Mesenchymal stem cell (in vitro differentiated cells and primary cell): ENCODE results near the gene TERT. TPM values are rescaled to one million over a fixed set of nuclear protein-coding genes. Genes with fewer than 3 reads are reported as not detected.
A peak's percentile ranks its signal among the peaks of the same experiment; 100 is the strongest.

ENCODE experiments used
- DNase-seq: peaks from one replicate; pipeline ENCODE4 v3.0.0-alpha.2; 2013
- H2AFZ ChIP-seq: one replicate; pipeline ENCODE4 v1.6.1; 2013; ENCODE audit warnings: low read depth, mild to moderate bottlenecking, control low read depth, inconsistent platforms, low read length, moderate library complexity
- H2AK5ac ChIP-seq: 2 replicates; pipeline ENCODE4 v1.6.1; 2013; ENCODE audit warnings: low read length, moderate library complexity, mild to moderate bottlenecking, inconsistent platforms; ENCODE audit not compliant: severe bottlenecking
- H2BK120ac ChIP-seq: one replicate; pipeline ENCODE4 v1.6.1; 2013; ENCODE audit warnings: low read depth, mild to moderate bottlenecking, inconsistent platforms, low read length, moderate library complexity
- H2BK12ac ChIP-seq, 2 experiments: one replicate each; pipeline ENCODE4 v1.6.1; 2013; ENCODE audit warnings: inconsistent platforms in 2 of 2, low read length in 2 of 2, mild to moderate bottlenecking in 2 of 2, moderate library complexity in 2 of 2, control low read depth in 1 of 2
- H2BK15ac ChIP-seq: one replicate; pipeline ENCODE4 v1.6.1; 2013; ENCODE audit warnings: mild to moderate bottlenecking, low read depth, inconsistent platforms; ENCODE audit not compliant: poor library complexity, severe bottlenecking
- H2BK5ac ChIP-seq: 2 replicates; pipeline ENCODE4 v1.6.1; 2013; ENCODE audit warnings: low read depth, mild to moderate bottlenecking, low read length, control low read depth, inconsistent platforms; ENCODE audit not compliant: poor library complexity, severe bottlenecking
- H3K14ac ChIP-seq, 2 experiments: one replicate each; pipeline ENCODE4 v1.6.1; 2013; ENCODE audit warnings: inconsistent platforms in 2 of 2, low read length in 2 of 2, control low read depth in 1 of 2, mild to moderate bottlenecking in 1 of 2, moderate library complexity in 1 of 2
- H3K18ac ChIP-seq, 2 experiments: one replicate each; pipeline ENCODE4 v1.6.1; 2013; ENCODE audit warnings: inconsistent platforms in 2 of 2, low read length in 2 of 2, control low read depth in 1 of 2, low read depth in 1 of 2, mild to moderate bottlenecking in 1 of 2
- H3K23ac ChIP-seq, 2 experiments: one replicate each; pipeline ENCODE4 v1.6.1; 2013; ENCODE audit warnings: inconsistent platforms in 2 of 2, low read length in 2 of 2, mild to moderate bottlenecking in 2 of 2, moderate library complexity in 2 of 2, control low read depth in 1 of 2
- H3K27ac ChIP-seq: 2 replicates; pipeline ENCODE4 v1.5.1; 2013; ENCODE audit warnings: mild to moderate bottlenecking, moderate library complexity, low read length, control low read depth, inconsistent platforms; ENCODE audit not compliant: poor library complexity, severe bottlenecking
- H3K27me3 ChIP-seq, 2 experiments: 2 replicates each; pipeline versions ENCODE4 v1.6.1 to v1.7.0; 2013; ENCODE audit warnings: low read length in 2 of 2, mild to moderate bottlenecking in 2 of 2, moderate library complexity in 2 of 2, control low read depth in 1 of 2, inconsistent platforms in 1 of 2; ENCODE audit not compliant: control insufficient read depth in 1 of 2, insufficient read depth in 1 of 2
- H3K36me3 ChIP-seq, 2 experiments: 2 replicates each; pipeline versions ENCODE4 v1.6.1 to v1.7.0; 2013; ENCODE audit warnings: low read length in 2 of 2, control low read depth in 1 of 2, inconsistent platforms in 1 of 2, low read depth in 1 of 2, mild to moderate bottlenecking in 1 of 2; ENCODE audit not compliant: insufficient read depth in 2 of 2, control insufficient read depth in 1 of 2
- H3K4ac ChIP-seq, 2 experiments: one replicate each; pipeline ENCODE4 v1.6.1; 2013; ENCODE audit warnings: inconsistent platforms in 2 of 2, low read length in 2 of 2, mild to moderate bottlenecking in 2 of 2, moderate library complexity in 2 of 2, control low read depth in 1 of 2, low read depth in 1 of 2
- H3K4me1 ChIP-seq: 2 replicates; pipeline ENCODE4 v1.6.1; 2013; ENCODE audit warnings: low read depth, low read length, control low read depth; ENCODE audit not compliant: control insufficient read depth, insufficient read depth
- H3K4me2 ChIP-seq: 2 replicates; pipeline ENCODE4 v1.6.1; 2013; ENCODE audit warnings: low read length, mild to moderate bottlenecking, inconsistent platforms; ENCODE audit not compliant: poor library complexity, severe bottlenecking
- H3K4me3 ChIP-seq, 2 experiments: 2 replicates each; pipeline versions ENCODE4 v1.5.1 to v1.7.0; 2013; ENCODE audit warnings: low read length in 2 of 2, mild to moderate bottlenecking in 2 of 2, control low read depth in 1 of 2, low read depth in 1 of 2; ENCODE audit not compliant: insufficient read depth in 1 of 2
- H3K79me1 ChIP-seq: replicated peaks from 2 replicates; pipeline ENCODE4 v1.6.1; 2013; ENCODE audit warnings: mild to moderate bottlenecking, control low read depth, low read length, inconsistent platforms; ENCODE audit not compliant: poor library complexity, severe bottlenecking
- H3K9ac ChIP-seq: 2 replicates; pipeline ENCODE4 v1.7.0; 2013; ENCODE audit warnings: mild to moderate bottlenecking, low read length, moderate library complexity
- H3K9me3 ChIP-seq: 2 replicates; pipeline ENCODE4 v1.7.0; 2013; ENCODE audit warnings: mild to moderate bottlenecking, low read length; ENCODE audit not compliant: control insufficient read depth
- H4K8ac ChIP-seq: one replicate; pipeline ENCODE4 v1.6.1; 2013; ENCODE audit warnings: inconsistent platforms, mild to moderate bottlenecking, low read length, moderate library complexity
- H4K91ac ChIP-seq: one replicate; pipeline ENCODE4 v1.6.1; 2013; ENCODE audit warnings: mild to moderate bottlenecking, low read length, inconsistent platforms
- WGBS: methylation state at CpG from one replicate; pipeline ENCODE4 v1.1.7; 2013; ENCODE audit warnings: mixed read lengths; 5-methylcytosine and 5-hydroxymethylcytosine counted together
- polyA plus RNA-seq, 2 experiments: library from polyadenylated mRNA; stranded (reverse); fragments of 200-250 nt; gene quantifications; one replicate each; pipeline ENCODE4 v1.2.3, GENCODE V29; 2013

Gene TERT
- polyA plus RNA-seq (2013, experiment 1 of 2) = not detected
- not detected for polyA plus RNA-seq (2013, experiment 2 of 2)

DNA sequence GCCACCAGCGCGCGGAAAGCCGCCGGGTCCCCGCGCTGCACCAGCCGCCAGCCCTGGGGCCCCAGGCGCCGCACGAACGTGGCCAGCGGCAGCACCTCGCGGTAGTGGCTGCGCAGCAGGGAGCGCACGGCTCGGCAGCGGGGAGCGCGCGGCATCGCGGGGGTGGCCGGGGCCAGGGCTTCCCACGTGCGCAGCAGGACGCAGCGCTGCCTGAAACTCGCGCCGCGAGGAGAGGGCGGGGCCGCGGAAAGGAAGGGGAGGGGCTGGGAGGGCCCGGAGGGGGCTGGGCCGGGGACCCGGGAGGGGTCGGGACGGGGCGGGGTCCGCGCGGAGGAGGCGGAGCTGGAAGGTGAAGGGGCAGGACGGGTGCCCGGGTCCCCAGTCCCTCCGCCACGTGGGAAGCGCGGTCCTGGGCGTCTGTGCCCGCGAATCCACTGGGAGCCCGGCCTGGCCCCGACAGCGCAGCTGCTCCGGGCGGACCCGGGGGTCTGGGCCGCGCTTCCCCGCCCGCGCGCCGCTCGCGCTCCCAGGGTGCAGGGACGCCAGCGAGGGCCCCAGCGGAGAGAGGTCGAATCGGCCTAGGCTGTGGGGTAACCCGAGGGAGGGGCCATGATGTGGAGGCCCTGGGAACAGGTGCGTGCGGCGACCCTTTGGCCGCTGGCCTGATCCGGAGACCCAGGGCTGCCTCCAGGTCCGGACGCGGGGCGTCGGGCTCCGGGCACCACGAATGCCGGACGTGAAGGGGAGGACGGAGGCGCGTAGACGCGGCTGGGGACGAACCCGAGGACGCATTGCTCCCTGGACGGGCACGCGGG lies at the start of gene TERT:
TERT (minus strand) TSS at position 234 of the 815 bp plus-strand sequence; CDS start at position 155, 79 bp downstream.
- WGBS = 5% methylated on average over 62 of the region's 102 CpGs
- DNase-seq = no peak
- Histone ChIP-seq H2BK5ac (no peak within 1 kb of the TSS), H3K23ac (no peak within 1 kb of the TSS), H3K4me2 (peak within 1 kb of the TSS; percentile 22), H3K4ac (no peak within 1 kb of the TSS), H3K14ac (no peak within 1 kb of the TSS), H3K27me3 (peaks cover 49 to 67% of the 10 kb centered on the region in 2 experiments), H3K36me3 (peaks cover 0 to 6% of the 10 kb centered on the region in 2 experiments), H3K9me3 (no peaks in the 10 kb centered on the region), H2BK12ac (no peak within 1 kb of the TSS), H3K18ac (no peak within 1 kb of the TSS), H3K27ac (no peak within 1 kb of the TSS), H4K8ac (no peak within 1 kb of the TSS), H2BK15ac (no peak within 1 kb of the TSS), H3K79me1 (no peaks in the 10 kb centered on the region), H4K91ac (no peak within 1 kb of the TSS), H3K4me3 (peak within 1 kb of the TSS in 1 of 2 experiments; percentile 17), H3K9ac (no peak within 1 kb of the TSS), H2AK5ac (no peak within 1 kb of the TSS), H3K4me1 (peaks cover 11% of the 10 kb centered on the region), H2AFZ (no peak within 1 kb of the TSS), H2BK120ac (no peak within 1 kb of the TSS)

DNA sequence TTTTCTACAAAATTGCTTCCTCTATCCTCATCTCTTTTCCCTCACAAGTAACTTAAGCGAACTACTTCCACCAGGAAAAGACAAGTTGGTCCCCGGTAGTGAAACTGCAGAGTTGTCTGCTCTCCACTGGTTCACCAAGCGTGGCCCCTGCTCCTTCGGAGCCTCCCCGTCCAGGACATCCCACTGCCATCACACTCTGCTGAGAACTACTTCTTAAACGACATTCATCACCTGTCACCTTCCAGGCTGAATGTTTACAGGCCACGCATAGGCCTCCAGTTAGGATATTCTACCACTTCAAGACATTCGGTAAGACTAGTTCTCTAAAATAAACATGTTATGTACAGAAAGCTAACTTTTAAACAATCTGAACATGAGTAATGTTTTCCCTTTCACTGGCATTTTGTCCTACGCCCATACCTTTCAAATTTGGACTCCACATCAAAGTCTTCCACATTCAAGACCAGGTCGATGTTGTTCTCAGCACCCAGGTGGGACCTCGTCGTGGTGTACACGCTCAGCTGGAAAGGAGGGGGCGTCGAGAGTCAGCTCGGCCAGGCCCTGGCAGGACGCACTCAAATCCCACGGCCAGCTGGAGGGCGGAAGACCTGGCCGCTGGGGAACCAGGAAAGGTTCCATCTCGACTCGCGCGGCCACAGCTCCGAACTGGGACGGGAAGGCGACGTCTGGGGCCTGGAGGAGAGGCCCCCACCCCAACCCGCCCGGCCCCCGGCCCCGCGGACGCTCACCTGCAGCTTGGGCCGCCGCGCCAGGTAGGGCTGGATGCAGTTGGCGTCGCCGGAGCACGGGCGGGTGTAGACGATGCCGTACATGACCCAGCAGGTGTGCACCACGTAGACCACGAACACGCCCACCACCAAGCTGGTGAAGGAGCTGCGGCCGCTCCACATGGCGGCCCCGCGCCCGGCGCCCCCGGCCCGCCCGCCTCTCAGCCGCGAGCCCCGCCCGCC lies 49.3 kb upstream of the TERT start:
- Histone ChIP-seq H3K27me3 (no peaks in the 10 kb centered on the region), H3K4me2 (peak overlapping the region; percentile 56), H2BK12ac (no peak overlapping the region), H3K14ac (peak overlapping the region in 1 of 2 experiments; percentile 87), H3K27ac (no peak overlapping the region), H3K4ac (peak overlapping the region; percentile 26 to 57), H2BK15ac (peak overlapping the region; percentile 2), H3K9ac (peak overlapping the region; percentile 86), H2BK5ac (no peak overlapping the region), H3K4me3 (peak overlapping the region; percentile 86 to 94), H3K18ac (peak overlapping the region; percentile 61 to 76), H3K4me1 (peaks cover 20% of the 10 kb centered on the region), H3K23ac (peak overlapping the region in 1 of 2 experiments; percentile 76), H3K9me3 (no peaks in the 10 kb centered on the region), H3K79me1 (peaks cover 43% of the 10 kb centered on the region), H2AFZ (peak overlapping the region; percentile 72), H2BK120ac (no peak overlapping the region), H4K8ac (peak overlapping the region; percentile 92), H4K91ac (no peak overlapping the region), H2AK5ac (no peak overlapping the region), H3K36me3 (peaks cover 32 to 39% of the 10 kb centered on the region in 2 experiments)
- DNase-seq = peak; percentile 45
- WGBS = 16% methylated on average over 33 of the region's 61 CpGs

DNA sequence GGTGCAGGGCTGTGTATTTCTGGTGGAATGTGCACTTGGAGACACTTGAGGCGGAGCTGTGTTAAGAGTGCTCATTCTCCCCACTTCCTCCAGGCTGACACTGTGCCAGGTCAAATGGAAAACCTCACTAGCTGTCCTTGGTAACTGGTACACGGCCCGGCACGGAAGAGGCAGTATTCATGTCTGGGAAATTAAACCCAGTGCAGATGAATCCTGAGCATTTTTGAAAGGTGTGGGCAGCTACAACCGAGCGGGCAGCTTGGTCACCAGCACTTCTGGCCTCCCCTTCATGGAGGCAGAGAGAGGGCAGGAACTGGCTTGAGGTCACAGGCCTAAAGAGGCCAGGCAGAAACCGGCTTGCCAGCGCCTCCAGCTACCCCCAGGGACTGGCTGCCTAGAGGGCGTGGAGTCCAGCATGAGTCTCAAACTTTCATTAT lies 48.5 kb upstream of the TERT start:
- Histone ChIP-seq H2BK15ac (no peak overlapping the region), H2AFZ (no peak overlapping the region), H3K9me3 (no peaks in the 10 kb centered on the region), H2BK12ac (no peak overlapping the region), H2BK5ac (no peak overlapping the region), H3K18ac (no peak overlapping the region), H3K23ac (no peak overlapping the region), H3K79me1 (peaks cover 50% of the 10 kb centered on the region), H3K9ac (peak overlapping the region; percentile 86), H2BK120ac (no peak overlapping the region), H3K36me3 (peaks cover 41 to 48% of the 10 kb centered on the region in 2 experiments), H3K4me3 (peak overlapping the region in 1 of 2 experiments; percentile 86), H3K4me1 (peaks cover 20% of the 10 kb centered on the region), H4K91ac (peak overlapping the region; percentile 29), H3K4ac (no peak overlapping the region), H3K14ac (no peak overlapping the region), H4K8ac (no peak overlapping the region), H3K4me2 (peak overlapping the region; percentile 52), H3K27me3 (no peaks in the 10 kb centered on the region), H3K27ac (peak overlapping the region; percentile 39), H2AK5ac (no peak overlapping the region)
- WGBS = 93% methylated on average over 7 of the region's 9 CpGs
- peak; percentile 36 for DNase-seq
